ENCODE measurements around the gene HDAC9.

Gene HDAC9

DNA sequence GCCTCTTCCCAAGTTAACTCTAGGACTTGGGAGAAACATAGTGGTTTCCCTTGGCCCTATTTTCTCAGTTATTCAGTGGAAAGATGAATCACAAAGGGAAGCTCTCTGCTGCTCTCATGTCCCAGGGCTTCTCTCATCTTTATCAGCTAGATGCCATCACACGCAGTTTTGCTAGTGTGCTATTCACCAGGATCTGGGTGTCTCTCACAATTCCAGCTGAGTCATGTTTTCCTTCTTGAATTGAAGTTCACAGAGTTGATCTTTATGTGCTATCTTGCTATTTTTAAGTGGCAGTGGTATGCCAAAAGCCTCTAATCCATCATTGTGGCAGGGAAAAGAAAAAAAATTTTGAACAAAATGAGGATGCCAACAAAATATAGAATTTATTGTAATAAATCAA, 520.6 kb downstream of the HDAC9 start:
- FAIRE-seq: no peak

GRCh38 chr7:19017374-19017773, 521.8 kb downstream of the HDAC9 start:
- no peak for FAIRE-seq
- no peak for TF ChIP-seq CTCF (IDR thresholded peaks at IDR 0.05; ENCODE audit: insufficient read depth, missing control alignments)
- no peak for DNase-seq (ENCODE audit: insufficient read length, low spot score)

More for the DNA sequence above, 520.6 kb downstream of the HDAC9 start:
- no peak for DNase-seq (ENCODE audit: insufficient read length, low spot score)
- no peak for TF ChIP-seq CTCF (IDR thresholded peaks at IDR 0.05; ENCODE audit: insufficient read depth, missing control alignments)

GRCh38 chr7:19020062-19020461, 524.5 kb downstream of the HDAC9 start:
- DNase-seq (ENCODE audit: insufficient read length, low spot score) (no peak), FAIRE-seq (no peak)
- no peak for TF ChIP-seq CTCF (IDR thresholded peaks at IDR 0.05; ENCODE audit: insufficient read depth, missing control alignments)

DNA sequence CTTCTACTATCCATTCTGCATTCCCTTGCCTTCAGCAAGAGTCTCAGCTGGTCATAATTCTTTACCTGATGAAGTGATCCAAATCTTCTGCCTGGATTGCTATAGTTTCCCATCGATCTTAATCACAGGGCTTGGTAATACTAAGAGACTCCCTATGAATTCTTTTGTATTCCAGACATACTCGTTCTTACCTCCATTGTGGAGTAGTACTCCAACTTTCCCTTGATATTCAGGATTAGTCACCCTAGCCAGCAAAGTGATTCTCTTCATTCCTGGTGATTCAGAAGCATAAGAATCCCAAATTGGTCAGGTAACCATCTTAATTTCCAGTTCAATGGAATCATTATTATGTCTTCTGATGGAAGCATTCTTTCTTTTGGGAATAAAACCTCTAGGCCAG, 525.2 kb downstream of the HDAC9 start:
- DNase-seq (ENCODE audit: insufficient read length, low spot score) (no peak), FAIRE-seq (no peak)
- no peak for TF ChIP-seq CTCF (IDR thresholded peaks at IDR 0.05; ENCODE audit: insufficient read depth, missing control alignments)

- DNase-seq (ENCODE audit: insufficient read length, low spot score) (no peak), FAIRE-seq (no peak)
- no peak for TF ChIP-seq CTCF (IDR thresholded peaks at IDR 0.05; ENCODE audit: insufficient read depth, missing control alignments)
Measured at GRCh38 chr7:19023477-19023876, 527.9 kb downstream of the HDAC9 start.

DNA sequence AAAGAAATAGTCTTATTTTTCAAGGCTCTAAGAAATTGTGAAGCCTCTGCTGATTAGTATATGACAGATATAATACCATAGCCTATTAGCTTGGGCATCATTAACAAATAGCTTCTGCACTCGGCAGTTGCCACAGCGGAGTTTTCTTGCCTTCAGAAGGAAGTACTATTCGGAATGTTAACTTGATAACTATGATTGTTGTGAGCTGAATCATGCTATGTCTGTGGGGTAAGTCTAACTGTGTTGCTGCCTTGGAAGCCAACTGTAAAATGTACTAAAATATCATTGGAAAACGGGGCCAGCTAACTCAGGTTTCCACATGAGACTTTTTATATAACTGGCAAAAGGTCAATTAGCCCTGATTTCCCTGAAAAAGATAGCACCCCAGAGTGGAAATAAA, 528.7 kb downstream of the HDAC9 start:
- FAIRE-seq (no peak), DNase-seq (ENCODE audit: insufficient read length, low spot score) (no peak)
- no peak for TF ChIP-seq CTCF (IDR thresholded peaks at IDR 0.05; ENCODE audit: insufficient read depth, missing control alignments)

DNA sequence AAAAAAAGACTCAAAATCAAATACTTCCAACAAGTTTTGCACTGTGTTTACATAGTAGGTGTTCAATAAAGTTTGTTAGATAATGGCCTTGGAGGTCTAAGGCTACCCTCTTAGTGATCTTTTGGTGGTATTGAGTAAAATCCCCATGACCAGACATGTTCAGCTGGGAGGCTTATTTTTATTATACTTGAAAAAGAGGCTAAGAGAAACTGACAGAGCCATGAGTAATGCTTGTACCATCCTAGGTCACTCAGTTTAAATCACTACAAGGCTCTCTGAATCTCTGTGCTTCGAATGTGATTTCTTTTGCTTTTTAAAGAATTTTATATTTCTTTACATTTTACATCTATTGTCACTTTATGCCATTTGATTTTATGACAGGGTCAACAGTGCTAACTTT, 531.3 kb downstream of the HDAC9 start:
- FAIRE-seq (no peak), DNase-seq (ENCODE audit: insufficient read length, low spot score) (no peak)
- no peak for TF ChIP-seq CTCF (IDR thresholded peaks at IDR 0.05; ENCODE audit: insufficient read depth, missing control alignments)
